Muscle of leg (tissue), 11 donors: Measurements from ENCODE around the gene CLRN3. TPM values are rescaled to one million over a fixed set of nuclear protein-coding genes. Genes with fewer than 3 reads are reported as not detected.

ENCODE experiments used
- DNase-seq: peaks from one replicate; pipeline ENCODE4 v3.0.0; 2013
- H3K27ac ChIP-seq: one replicate; pipeline ENCODE4 v1.5.1; 2013; ENCODE audit warnings: mild to moderate bottlenecking, low read length, control low read depth
- H3K27me3 ChIP-seq: one replicate; pipeline ENCODE4 v1.6.1; 2013; ENCODE audit warnings: low read length; ENCODE audit not compliant: control insufficient read depth, insufficient read depth
- H3K36me3 ChIP-seq: one replicate; pipeline ENCODE4 v1.6.1; 2013; ENCODE audit warnings: low read length; ENCODE audit not compliant: control insufficient read depth, insufficient read depth
- H3K4me1 ChIP-seq: one replicate; pipeline ENCODE4 v1.6.1; 2013; ENCODE audit warnings: low read length; ENCODE audit not compliant: control insufficient read depth, insufficient read depth
- H3K4me3 ChIP-seq: one replicate; pipeline ENCODE4 v1.5.1; 2013; ENCODE audit warnings: low read length, control low read depth
- H3K9me3 ChIP-seq: replicated peaks from 2 replicates; pipeline ENCODE4 v1.6.1; 2013; ENCODE audit warnings: low read depth, low read length; ENCODE audit not compliant: control insufficient read depth
- WGBS: methylation state at CpG from one replicate; pipeline ENCODE4 v1.1.5; 2013; ENCODE audit warnings: missing lambda C conversion rate; ENCODE audit not compliant: insufficient coverage; 5-methylcytosine and 5-hydroxymethylcytosine counted together
- polyA plus RNA-seq, 8 donors: library from polyadenylated mRNA; unstranded; fragments of 120-200 nt; gene quantifications; one replicate each; pipeline versions ENCODE4 v1.2.1 to v1.2.3, GENCODE V29; 2013; ENCODE audit warnings: inconsistent platforms in 1 of 8, low replicate concordance in 1 of 8; ENCODE audit not compliant: insufficient read length in 8 of 8, insufficient read depth in 1 of 8
- total RNA-seq: library from RNA; stranded (reverse); fragments of 120-200 nt; gene quantifications from one replicate; pipeline ENCODE4 v1.2.4, GENCODE V29; 2013

The CLRN3 gene
- total and polyA plus RNA-seq, 9 donors: 0.09 to 4.4 (median 0.27) TPM; not detected in 2

GRCh38 chr10:127928021-127928806 lies 35.5 kb upstream of the CLRN3 start:
- no peak overlapping the region for H3K4me3 ChIP-seq
- WGBS: 60% methylated on average over 3 of the region's 10 CpGs
- peak; percentile 20 for DNase-seq
- peaks cover 11% of the 10 kb centered on the region for H3K4me1 ChIP-seq
- no peaks in the 10 kb centered on the region for H3K27me3 ChIP-seq
- H3K9me3 ChIP-seq: peaks cover 2% of the 10 kb centered on the region
- H3K36me3 ChIP-seq: no peaks in the 10 kb centered on the region
- no peak overlapping the region for H3K27ac ChIP-seq

GRCh38 chr10:127926455-127926854 lies 33.7 kb upstream of the CLRN3 start:
- Histone ChIP-seq H3K9me3 (no peaks in the 10 kb centered on the region), H3K27me3 (no peaks in the 10 kb centered on the region), H3K4me3 (no peak overlapping the region), H3K36me3 (no peaks in the 10 kb centered on the region), H3K4me1 (peaks cover 29% of the 10 kb centered on the region), H3K27ac (peak overlapping the region; percentile 53)
- 90% methylated on average over 6 of the region's 8 CpGs for WGBS
- peak; percentile 49 for DNase-seq

- H3K9me3 ChIP-seq: no peaks in the 10 kb centered on the region
- H3K27me3 ChIP-seq: no peaks in the 10 kb centered on the region
- H3K4me3 ChIP-seq: no peak overlapping the region
- peaks cover 33% of the 10 kb centered on the region for H3K4me1 ChIP-seq
- DNase-seq: no peak
- 73% methylated on average over 3 of the region's 6 CpGs for WGBS
- H3K36me3 ChIP-seq: no peaks in the 10 kb centered on the region
- H3K27ac ChIP-seq: peak overlapping the region; percentile 18
These were observed 32.9 kb upstream of the CLRN3 start for GRCh38 chr10:127925471-127926207.

GRCh38 chr10:127923646-127924045 lies 30.9 kb upstream of the CLRN3 start:
- Histone ChIP-seq H3K4me3 (no peak overlapping the region), H3K27me3 (no peaks in the 10 kb centered on the region), H3K27ac (peak overlapping the region; percentile 85), H3K9me3 (no peaks in the 10 kb centered on the region), H3K4me1 (peaks cover 46% of the 10 kb centered on the region), H3K36me3 (no peaks in the 10 kb centered on the region)
- WGBS: no CpG with 5 or more reads among the region's 1 CpG
- DNase-seq: no peak

- no peaks in the 10 kb centered on the region for H3K36me3 ChIP-seq
These were observed 30.1 kb upstream of the CLRN3 start for GRCh38 chr10:127922675-127923366.

DNA sequence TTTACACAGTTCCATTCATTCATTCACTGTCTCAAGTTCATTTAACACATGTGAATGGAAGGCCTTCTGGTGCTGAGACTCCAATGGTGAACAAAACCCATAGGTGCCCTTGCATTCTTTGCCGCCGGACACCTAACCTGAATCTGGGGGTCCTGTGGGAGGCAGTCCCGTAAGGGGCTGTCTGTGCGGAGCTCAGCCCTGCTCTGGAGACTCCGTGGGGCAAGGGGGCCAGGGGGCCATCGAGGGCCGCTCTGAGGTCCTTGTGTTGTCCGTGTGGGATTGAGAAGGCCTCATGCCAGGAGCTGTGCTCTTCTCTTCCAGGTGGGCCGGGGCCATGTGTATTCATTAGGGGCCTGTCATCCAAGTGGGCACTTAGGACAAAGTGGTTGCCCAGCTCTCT lies 29.5 kb upstream of the CLRN3 start:
- 91% methylated on average over 9 of the region's 9 CpGs for WGBS

More at GRCh38 chr10:127922675-127923366, 30.1 kb upstream of the CLRN3 start:
- 79% methylated on average over 9 of the region's 12 CpGs for WGBS
- H3K9me3 ChIP-seq: no peaks in the 10 kb centered on the region
- peak overlapping the region; percentile 85 for H3K27ac ChIP-seq
- no peaks in the 10 kb centered on the region for H3K27me3 ChIP-seq
- peaks cover 49% of the 10 kb centered on the region for H3K4me1 ChIP-seq
- DNase-seq: peak; percentile 82
- no peak overlapping the region for H3K4me3 ChIP-seq

GRCh38 chr10:127921753-127922145 lies 29.0 kb upstream of the CLRN3 start:
- 80% methylated on average over 2 of the region's 2 CpGs for WGBS
- Histone ChIP-seq H3K27ac (peak overlapping the region; percentile 20), H3K4me1 (peaks cover 49% of the 10 kb centered on the region)

More for the DNA sequence above, 29.5 kb upstream of the CLRN3 start:
- peak overlapping the region; percentile 67 for H3K27ac ChIP-seq
- peaks cover 49% of the 10 kb centered on the region for H3K4me1 ChIP-seq
- H3K9me3 ChIP-seq: no peaks in the 10 kb centered on the region
- no peaks in the 10 kb centered on the region for H3K36me3 ChIP-seq
- H3K27me3 ChIP-seq: no peaks in the 10 kb centered on the region
- no peak overlapping the region for H3K4me3 ChIP-seq
- DNase-seq: no peak

DNA sequence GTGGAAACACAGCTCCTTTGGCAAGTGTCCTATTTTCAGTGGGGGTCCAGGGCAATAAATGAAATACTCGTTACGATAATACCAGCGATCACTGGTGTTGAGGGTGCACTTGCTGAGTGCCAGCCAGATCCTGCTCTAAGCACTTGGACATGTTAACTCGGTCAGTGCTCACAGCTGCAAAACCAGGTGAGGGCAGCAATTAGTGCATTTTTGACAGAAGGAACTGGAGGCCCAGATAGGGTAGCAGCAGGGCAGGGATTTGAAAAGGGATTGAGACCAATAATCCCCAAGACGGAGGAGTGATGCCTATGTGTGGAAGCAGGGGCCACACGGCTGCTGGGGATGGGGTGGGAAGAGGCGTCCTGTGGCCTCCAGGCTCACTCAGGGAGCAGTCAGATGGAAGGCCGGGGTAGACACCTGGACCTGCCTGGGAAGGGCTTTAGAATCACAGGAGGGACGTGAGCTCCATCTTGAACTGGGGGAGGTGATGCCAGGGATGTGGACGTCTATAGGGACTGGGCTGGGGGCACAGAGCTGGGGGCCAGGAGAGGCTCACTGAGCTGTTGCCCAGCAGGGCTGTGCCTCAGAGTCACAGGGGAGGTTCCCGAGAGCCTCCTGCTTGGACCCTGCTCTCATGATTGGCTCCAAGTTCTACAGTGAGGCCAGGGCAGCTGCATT lies 28.5 kb upstream of the CLRN3 start:
- H3K4me3 ChIP-seq: no peak overlapping the region
- H3K27ac ChIP-seq: no peak overlapping the region
- 69% methylated on average over 11 of the region's 11 CpGs for WGBS
- no peaks in the 10 kb centered on the region for H3K27me3 ChIP-seq
- no peaks in the 10 kb centered on the region for H3K36me3 ChIP-seq
- no peak for DNase-seq
- H3K4me1 ChIP-seq: peaks cover 49% of the 10 kb centered on the region
- no peaks in the 10 kb centered on the region for H3K9me3 ChIP-seq

More at GRCh38 chr10:127921753-127922145, 29.0 kb upstream of the CLRN3 start:
- no peak overlapping the region for H3K4me3 ChIP-seq
- no peaks in the 10 kb centered on the region for H3K9me3 ChIP-seq
- DNase-seq: peak; percentile 61
- H3K36me3 ChIP-seq: no peaks in the 10 kb centered on the region
- no peaks in the 10 kb centered on the region for H3K27me3 ChIP-seq

DNA sequence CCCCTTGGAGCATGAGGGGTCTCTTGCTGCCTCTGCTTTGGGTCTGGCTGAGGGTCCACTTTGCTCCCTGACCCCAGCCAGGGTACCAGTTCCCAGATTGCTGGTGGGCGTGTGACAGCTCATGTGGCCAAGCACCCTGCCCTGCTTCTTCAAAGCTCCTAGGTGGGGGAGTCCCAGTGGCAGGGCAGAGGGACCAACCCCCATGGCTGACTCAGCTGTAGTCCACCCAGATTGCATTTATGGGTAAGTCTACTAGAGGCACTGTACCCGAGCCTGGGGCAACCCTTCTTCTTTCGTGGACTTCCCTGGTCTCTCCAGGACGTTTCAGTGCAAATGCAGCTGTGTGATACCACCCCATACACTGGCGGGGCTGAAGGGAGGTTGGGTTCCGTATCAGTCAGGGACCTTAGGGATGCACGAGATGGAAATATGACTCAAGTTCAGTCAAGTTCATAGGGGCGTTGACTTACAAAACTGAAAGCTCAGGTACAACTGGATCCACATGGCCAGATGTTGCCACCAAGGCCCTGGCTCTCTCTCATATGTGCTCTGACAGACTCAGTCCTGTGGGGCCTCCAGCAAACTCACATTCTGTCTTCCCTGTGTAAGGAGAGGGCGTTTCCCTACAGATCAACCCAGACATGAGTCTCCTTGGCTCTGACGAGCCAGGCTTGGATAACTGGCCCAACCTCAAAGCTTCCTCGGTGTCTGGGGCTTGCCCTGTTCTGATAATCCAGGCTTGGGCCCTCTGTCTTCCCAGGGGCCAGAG lies 27.7 kb upstream of the CLRN3 start:
- no peak for DNase-seq
- no peaks in the 10 kb centered on the region for H3K36me3 ChIP-seq
- WGBS: 83% methylated on average over 8 of the region's 11 CpGs
- H3K27me3 ChIP-seq: no peaks in the 10 kb centered on the region
- no peak overlapping the region for H3K4me3 ChIP-seq
- no peaks in the 10 kb centered on the region for H3K9me3 ChIP-seq
- peak overlapping the region; percentile 42 for H3K27ac ChIP-seq
- peaks cover 46% of the 10 kb centered on the region for H3K4me1 ChIP-seq
